ENCODE results near the gene NUDT19.
A peak's percentile ranks its signal among the peaks of the same experiment; 100 is the strongest.
"Not testable (repeated sequence)": the region's sequence is repeated elsewhere in the genome, so short reads cannot be mapped to it uniquely, and the experiment has no call there.

NUDT19 gene

DNA sequence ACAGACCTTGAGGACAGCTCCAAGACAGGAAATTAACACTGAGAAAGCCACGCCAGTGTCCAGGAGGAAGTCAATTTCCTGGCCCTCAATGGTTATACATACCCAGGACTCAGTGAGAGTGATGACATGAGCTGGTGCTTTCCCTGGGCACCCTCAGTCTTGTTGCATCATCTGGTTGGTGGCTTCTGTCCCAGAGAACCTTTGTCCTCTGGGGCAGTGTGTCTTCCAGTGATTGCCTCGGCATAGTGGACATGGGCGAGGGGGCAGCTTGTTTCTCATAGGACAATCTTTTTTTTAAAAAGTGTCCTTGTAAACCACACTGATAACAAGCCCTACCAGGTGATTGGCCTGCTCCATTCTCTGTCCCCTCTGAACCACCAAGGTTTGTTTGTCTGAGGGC is 5.2 kb downstream of the NUDT19 start:
- not testable (repeated sequence) for DNase-seq (ENCODE audit: low read depth); H3K4me3 ChIP-seq (ENCODE audit: low read depth, low read length)

DNA sequence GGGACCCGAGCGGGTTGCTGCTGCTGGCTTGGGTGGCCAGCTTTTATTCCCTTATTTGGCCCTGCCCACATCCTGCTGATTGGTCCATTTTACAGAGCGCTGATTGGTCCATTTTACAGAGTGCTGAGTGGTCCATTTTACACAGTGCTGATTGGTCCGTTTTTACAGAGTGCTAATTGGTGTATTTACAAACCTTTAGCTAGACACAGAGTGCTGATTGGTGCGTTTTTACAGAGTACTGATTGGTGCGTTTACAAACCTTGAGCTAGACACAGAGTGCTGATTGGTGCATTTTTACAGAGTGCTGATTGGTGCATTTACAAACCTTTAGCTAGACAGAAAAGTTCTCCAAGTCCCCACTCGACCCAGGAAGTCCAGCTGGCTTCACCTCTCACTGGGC is 8.5 kb downstream of the NUDT19 start:
- not testable (repeated sequence) for H3K4me3 ChIP-seq (ENCODE audit: low read depth, low read length); DNase-seq (ENCODE audit: low read depth)

DNA sequence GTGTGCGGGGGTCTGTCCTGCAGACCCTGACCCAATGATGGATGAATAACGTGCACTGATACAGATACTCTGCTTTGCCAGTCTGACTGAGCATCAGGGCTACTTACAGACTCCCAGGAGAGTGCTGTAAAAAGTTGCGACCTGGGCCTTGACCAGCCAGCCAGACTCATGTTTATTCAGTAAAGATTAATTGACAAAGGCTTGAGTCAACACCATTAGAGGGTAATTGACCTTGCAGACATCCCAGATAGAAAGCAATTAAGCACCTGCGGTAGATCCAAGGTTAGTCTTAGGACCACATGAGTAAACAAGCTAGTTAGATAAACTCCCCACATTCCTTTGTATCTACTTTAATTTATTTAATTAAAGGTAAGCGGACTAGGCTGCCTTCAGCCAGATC is 10.4 kb downstream of the NUDT19 start:
- no peak overlapping the region for H3K4me3 ChIP-seq (ENCODE audit: low read depth, low read length)
- no peak for DNase-seq (ENCODE audit: low read depth)
- TF ChIP-seq, protein P1, sequence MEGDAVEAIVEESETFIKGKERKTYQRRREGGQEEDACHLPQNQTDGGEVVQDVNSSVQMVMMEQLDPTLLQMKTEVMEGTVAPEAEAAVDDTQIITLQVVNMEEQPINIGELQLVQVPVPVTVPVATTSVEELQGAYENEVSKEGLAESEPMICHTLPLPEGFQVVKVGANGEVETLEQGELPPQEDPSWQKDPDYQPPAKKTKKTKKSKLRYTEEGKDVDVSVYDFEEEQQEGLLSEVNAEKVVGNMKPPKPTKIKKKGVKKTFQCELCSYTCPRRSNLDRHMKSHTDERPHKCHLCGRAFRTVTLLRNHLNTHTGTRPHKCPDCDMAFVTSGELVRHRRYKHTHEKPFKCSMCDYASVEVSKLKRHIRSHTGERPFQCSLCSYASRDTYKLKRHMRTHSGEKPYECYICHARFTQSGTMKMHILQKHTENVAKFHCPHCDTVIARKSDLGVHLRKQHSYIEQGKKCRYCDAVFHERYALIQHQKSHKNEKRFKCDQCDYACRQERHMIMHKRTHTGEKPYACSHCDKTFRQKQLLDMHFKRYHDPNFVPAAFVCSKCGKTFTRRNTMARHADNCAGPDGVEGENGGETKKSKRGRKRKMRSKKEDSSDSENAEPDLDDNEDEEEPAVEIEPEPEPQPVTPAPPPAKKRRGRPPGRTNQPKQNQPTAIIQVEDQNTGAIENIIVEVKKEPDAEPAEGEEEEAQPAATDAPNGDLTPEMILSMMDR (IDR thresholded peaks at IDR 0.05; ENCODE audit: control insufficient read depth, extremely low read depth, insufficient read depth), result no peak

DNA sequence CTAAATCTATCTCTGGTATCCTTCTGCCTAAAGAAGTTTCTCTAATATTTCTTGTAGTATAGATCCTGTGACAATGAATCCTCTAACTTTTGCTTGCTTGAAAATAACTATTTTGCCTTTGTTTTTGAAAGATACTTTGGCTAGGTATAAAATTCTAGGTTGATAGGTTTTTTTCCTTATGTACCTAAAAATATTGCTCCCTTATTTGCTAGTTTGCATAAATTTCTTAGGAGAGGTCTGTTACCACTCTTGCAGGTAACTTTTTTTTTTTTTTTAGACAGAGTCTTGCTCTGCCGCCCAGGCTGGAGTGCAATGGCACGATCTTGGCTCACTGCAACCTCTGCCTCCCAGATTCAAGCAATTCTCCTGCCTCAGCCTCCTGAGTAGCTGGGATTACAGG is 12.4 kb downstream of the NUDT19 start:
- DNase-seq (ENCODE audit: low read depth), result not testable (repeated sequence)

DNA sequence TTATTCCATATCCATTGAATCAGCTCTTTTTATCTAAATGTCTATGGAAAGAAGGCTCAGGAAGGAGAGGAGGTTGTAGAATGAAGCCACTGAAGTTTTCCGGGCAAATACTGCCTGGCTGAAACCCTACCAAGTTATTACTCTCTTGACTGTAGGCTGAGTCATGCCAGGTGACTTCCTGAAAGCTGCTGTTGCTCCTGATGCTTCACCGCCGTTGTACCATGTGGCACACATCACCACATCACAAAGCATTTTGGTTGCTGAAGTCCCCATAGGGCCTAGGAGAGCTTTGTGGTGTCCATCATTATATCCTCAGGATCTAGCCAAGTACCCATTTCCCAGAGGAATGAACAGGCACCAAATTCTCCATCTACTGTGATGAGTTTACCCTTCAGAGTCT is 16.8 kb downstream of the NUDT19 start:
- no peak for DNase-seq (ENCODE audit: low read depth)
- no peak overlapping the region for H3K4me3 ChIP-seq (ENCODE audit: low read depth, low read length)
- TF ChIP-seq, protein P1 (IDR thresholded peaks at IDR 0.05; ENCODE audit: control insufficient read depth, extremely low read depth, insufficient read depth), result no peak

More for the DNA sequence above, 12.4 kb downstream of the NUDT19 start:
- H3K4me3 ChIP-seq (ENCODE audit: low read depth, low read length), result not testable (repeated sequence)

DNA sequence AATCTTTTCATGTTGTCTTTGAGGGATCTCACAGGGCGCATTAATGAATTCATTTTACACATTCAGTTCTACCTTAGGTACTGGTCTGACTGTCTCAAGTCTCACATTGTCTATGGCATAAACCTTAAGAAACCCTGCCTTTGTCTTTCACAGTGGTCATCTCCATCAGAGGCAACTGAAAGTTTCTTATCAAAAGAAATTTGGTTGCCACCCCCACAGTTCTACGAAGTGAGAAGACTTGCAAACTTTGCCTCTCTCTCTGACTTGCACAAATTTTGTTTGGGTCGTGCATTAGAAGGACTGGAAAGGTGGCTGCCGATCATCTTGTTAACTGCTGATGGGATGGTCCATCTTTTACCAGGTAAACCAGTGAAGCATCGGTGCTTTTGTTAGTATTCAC is 17.4 kb downstream of the NUDT19 start:
- DNase-seq (ENCODE audit: low read depth), result no peak
- TF ChIP-seq, protein P1 (IDR thresholded peaks at IDR 0.05; ENCODE audit: control insufficient read depth, extremely low read depth, insufficient read depth), result no peak

DNA sequence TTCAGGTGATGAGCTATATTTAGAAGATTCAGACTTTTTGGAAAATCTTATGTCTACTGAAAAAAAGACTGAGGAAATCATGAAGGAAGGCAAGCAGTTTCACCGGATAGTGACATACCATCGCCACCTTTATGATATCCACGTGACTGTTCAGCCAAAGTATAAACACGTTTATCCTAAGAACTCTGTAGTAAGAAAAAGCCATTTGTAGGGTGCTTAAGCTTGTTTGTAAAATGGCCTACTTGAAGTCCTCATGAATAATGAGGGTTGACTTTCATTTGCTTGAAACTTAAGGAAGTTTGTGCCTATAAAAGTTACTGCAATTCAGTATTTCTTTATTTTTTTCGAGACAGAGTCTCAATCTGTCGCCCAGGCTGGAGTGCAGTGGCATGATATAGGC is 20.1 kb downstream of the NUDT19 start:
- H3K4me3 ChIP-seq (ENCODE audit: low read depth, low read length), result no peak overlapping the region
- DNase-seq (ENCODE audit: low read depth), result no peak
- TF ChIP-seq, protein P1 (IDR thresholded peaks at IDR 0.05; ENCODE audit: control insufficient read depth, extremely low read depth, insufficient read depth), result no peak

More for the DNA sequence above, 17.4 kb downstream of the NUDT19 start:
- no peak overlapping the region for H3K4me3 ChIP-seq (ENCODE audit: low read depth, low read length)

DNA sequence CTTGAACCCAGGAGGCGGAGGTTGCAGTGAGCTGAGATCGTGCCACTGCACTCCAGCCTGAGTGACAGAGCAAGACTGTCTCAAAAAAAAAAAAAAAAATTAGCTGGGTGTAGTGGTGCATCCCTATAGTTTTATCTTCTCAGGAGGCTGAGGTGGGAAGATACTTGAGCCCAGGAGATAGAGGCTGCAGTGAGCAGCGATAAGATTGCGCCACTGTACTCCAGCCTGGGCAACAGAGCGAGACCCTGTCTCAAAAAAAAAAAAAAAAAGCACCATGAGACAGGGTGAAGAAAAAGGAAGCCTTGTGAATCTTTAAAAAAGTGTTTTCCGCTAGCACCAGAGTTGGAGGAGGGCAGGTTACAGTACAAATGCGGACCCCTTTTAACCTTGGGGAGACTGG is 24.6 kb downstream of the NUDT19 start:
- DNase-seq (ENCODE audit: low read depth); H3K4me3 ChIP-seq (ENCODE audit: low read depth, low read length): not testable (repeated sequence)

DNA sequence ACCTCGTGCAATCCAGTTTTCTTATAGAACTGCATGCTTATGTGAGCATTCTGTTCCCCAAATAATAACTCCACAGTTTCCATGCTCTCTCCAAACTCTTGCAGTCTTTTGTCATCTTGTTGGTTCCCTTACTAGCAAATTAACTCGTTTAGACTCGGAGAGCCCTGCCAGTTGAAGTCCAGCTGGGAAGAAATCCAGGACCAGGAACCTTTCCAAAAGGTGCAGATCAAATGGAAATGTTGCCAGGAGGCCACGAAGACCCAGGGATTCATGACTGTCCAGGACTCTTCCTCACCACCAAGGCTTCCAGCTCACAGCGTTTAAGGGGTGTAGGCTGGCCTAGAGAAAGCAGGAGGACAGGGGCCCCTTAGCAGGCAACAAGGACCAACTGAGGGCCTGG is 25.9 kb downstream of the NUDT19 start:
- H3K4me3 ChIP-seq (ENCODE audit: low read depth, low read length), result no peak overlapping the region
- peak; percentile 61 for DNase-seq (ENCODE audit: low read depth)
- TF ChIP-seq, protein P1 (IDR thresholded peaks at IDR 0.05; ENCODE audit: control insufficient read depth, extremely low read depth, insufficient read depth), result no peak
